BJ (cell line): Measurements from ENCODE around the gene FBXW8. TPM values are rescaled to one million over a fixed set of nuclear protein-coding genes. Genes with fewer than 3 reads are reported as not detected.

ENCODE experiments used
- CTCF ChIA-PET: fragments of 350-600 bp; formaldehyde crosslinking; extraction: SDS; loops from one replicate; lab custom pipeline; 2021; ENCODE audit warnings: antibody characterized with exemption, inconsistent platforms; lab: Yijun Ruan, JAX
- POLR2A ChIA-PET: fragments of 300-600 bp; sonication (Branson Sonifier 250); formaldehyde crosslinking; extraction: SDS; loops from one replicate; lab custom pipeline; 2021; ENCODE audit warnings: antibody characterized with exemption; lab: Charles Lee
- DNase-seq: peaks from one replicate; pipeline ENCODE4 v3.0.0-alpha.2; 2011; ENCODE audit warnings: low read depth
- H3K27me3 ChIP-seq: 2 replicates; pipeline ENCODE4 v1.6.0; 2011; ENCODE audit warnings: low read length; ENCODE audit not compliant: control insufficient read depth, insufficient read depth
- H3K36me3 ChIP-seq: 2 replicates; pipeline ENCODE4 v1.5.1; 2011; ENCODE audit warnings: low read length; ENCODE audit not compliant: control insufficient read depth, insufficient read depth
- H3K4me3 ChIP-seq: 2 replicates; pipeline ENCODE4 v1.5.1; 2011; ENCODE audit warnings: low read depth, mild to moderate bottlenecking, control low read depth, low read length
- CTCF ChIP-seq: IDR thresholded peaks from 2 replicates; pipeline ENCODE4 v1.5.1; 2011; ENCODE audit warnings: low read depth, mild to moderate bottlenecking, control low read depth, inconsistent platforms, low read length, moderate library complexity; ENCODE audit not compliant: insufficient read depth
- polyA plus RNA-seq: library from polyadenylated mRNA; depleted of rRNA; stranded (reverse); fragments of >200 nt; gene quantifications from 2 replicates; pipeline ENCODE4 v1.2.3, GENCODE V29; 2011

The FBXW8 gene
- polyA plus RNA-seq, 1 experiment, result 27.3 TPM

- no peak for TF ChIP-seq CTCF
- ChIA-PET CTCF (interaction anchor here (1.2 kb wide), 1 partner anchor 22 kb away, joined by 3 read pairs; no protein-coding TSS in a partner anchor), POLR2A (no interaction called here)
- no peak overlapping the region for H3K4me3 ChIP-seq
- peaks cover 2% of the 10 kb centered on the region; the same call in 1 of the 2 replicates for H3K36me3 ChIP-seq
- no peak for DNase-seq
- peaks cover 20% of the 10 kb centered on the region for H3K27me3 ChIP-seq
Measured at GRCh38 chr12:117033382-117034221, 122.9 kb downstream of the FBXW8 start.

- DNase-seq, result no peak
- TF ChIP-seq CTCF, result no peak
- ChIA-PET CTCF (interaction anchor here (1.2 kb wide), 1 partner anchor 21 kb away, joined by 3 read pairs; no protein-coding TSS in a partner anchor), POLR2A (no interaction called here)
- Histone ChIP-seq H3K27me3 (peaks cover 20% of the 10 kb centered on the region), H3K36me3 (peaks cover 1% of the 10 kb centered on the region; the same call in 1 of the 2 replicates), H3K4me3 (no peak overlapping the region)
Measured at GRCh38 chr12:117034249-117034648, 123.5 kb downstream of the FBXW8 start.

GRCh38 chr12:117034701-117035151 is 124.0 kb downstream of the FBXW8 start:
- no peak for DNase-seq
- H3K27me3 ChIP-seq, result peaks cover 20% of the 10 kb centered on the region
- TF ChIP-seq CTCF, result no peak
- ChIA-PET POLR2A (no interaction called here), CTCF (interaction anchor here (1.2 kb wide), 1 partner anchor 20 kb away, joined by 3 read pairs; no protein-coding TSS in a partner anchor)
- H3K4me3 ChIP-seq, result no peak overlapping the region
- H3K36me3 ChIP-seq, result no peaks in the 10 kb centered on the region

GRCh38 chr12:117035287-117035686 is 124.5 kb downstream of the FBXW8 start:
- POLR2A ChIA-PET, result interaction anchor here (0.6 kb wide), 1 partner anchor 77 kb away, joined by 6 read pairs; no protein-coding TSS in a partner anchor
- Histone ChIP-seq H3K27me3 (peaks cover 20% of the 10 kb centered on the region), H3K36me3 (no peaks in the 10 kb centered on the region), H3K4me3 (no peak overlapping the region)
- no peak for TF ChIP-seq CTCF
- CTCF ChIA-PET, result no interaction called here
- no peak for DNase-seq

GRCh38 chr12:117036046-117036445 is 125.3 kb downstream of the FBXW8 start:
- TF ChIP-seq CTCF, result no peak
- Histone ChIP-seq H3K27me3 (peaks cover 20% of the 10 kb centered on the region), H3K36me3 (no peaks in the 10 kb centered on the region), H3K4me3 (no peak overlapping the region)
- ChIA-PET CTCF (no interaction called here), POLR2A (no interaction called here)
- DNase-seq, result no peak
